Tibial nerve (tissue), 4 donors: ENCODE measurements around the gene SPATA24. TPM values are rescaled to one million over a fixed set of nuclear protein-coding genes. Genes with fewer than 3 reads are reported as not detected.

ENCODE experiments used
- DNase-seq, 2 donors: peaks; one replicate each; pipeline ENCODE4 v3.0.0-alpha.2; 2019; ENCODE audit warnings: low spot score in 2 of 2
- H3K27ac ChIP-seq, 4 donors: fragments of 200-600 bp; sonication (generic) in 3 of 4; one replicate each; pipeline ENCODE4 v1.5.1; 2017 to 2019; ENCODE audit warnings: mild to moderate bottlenecking in 1 of 4
- H3K27me3 ChIP-seq, 2 donors: fragments of 200-600 bp; sonication (generic) in 1 of 2; one replicate each; pipeline versions ENCODE4 v1.5.1 to v1.6.0; 2017 to 2019
- H3K36me3 ChIP-seq, 3 donors: fragments of 200-600 bp; sonication (generic); one replicate each; pipeline ENCODE4 v1.5.1; 2018 to 2019
- H3K4me1 ChIP-seq, 4 donors: fragments of 200-600 bp; sonication (generic) in 3 of 4; one replicate each; pipeline ENCODE4 v1.5.1; 2017 to 2019
- H3K4me3 ChIP-seq, 4 donors: fragments of 200-600 bp; sonication (generic) in 3 of 4; one replicate each; pipeline ENCODE4 v1.5.1; 2017 to 2019; ENCODE audit warnings: mild to moderate bottlenecking in 1 of 4, moderate library complexity in 1 of 4
- H3K9me3 ChIP-seq, 4 donors: fragments of 200-600 bp; sonication (generic) in 3 of 4; one replicate each; pipeline ENCODE4 v1.5.1; 2017 to 2019
- CTCF ChIP-seq, 5 experiments: fragments of 200-600 bp in 3 of 5; fragments of 450-650 bp in 2 of 5; sonication (generic) in 3 of 5; IDR thresholded peaks; one replicate each; pipeline ENCODE4 v1.5.1; 2016 to 2019; ENCODE audit warnings: antibody characterized with exemption in 5 of 5, mild to moderate bottlenecking in 3 of 5, moderate library complexity in 2 of 5
- EP300 ChIP-seq, 2 donors: sonication (generic); formaldehyde crosslinking; IDR thresholded peaks; one replicate each; pipeline ENCODE4 v1.6.1; 2017; ENCODE audit warnings: antibody characterized with exemption in 2 of 2, mild to moderate bottlenecking in 1 of 2
- POLR2A ChIP-seq, 2 donors: fragments of 450-650 bp; IDR thresholded peaks; one replicate each; pipeline ENCODE4 v1.6.1; 2017; ENCODE audit warnings: antibody characterized with exemption in 2 of 2, mild to moderate bottlenecking in 2 of 2, moderate library complexity in 2 of 2
- WGBS, 2 donors: methylation state at CpG; one replicate each; pipeline ENCODE4 v1.1.5; 2018; 5-methylcytosine and 5-hydroxymethylcytosine counted together
- total RNA-seq, 4 donors: library from RNA; depleted of rRNA; stranded (reverse); fragments of >200 nt; gene quantifications; one replicate each; pipeline ENCODE4 v1.1.0, GENCODE V29; 2016

SPATA24 gene
- total RNA-seq, 4 donors from 2014 or later = 1.9 to 7.2 TPM; not detected in 2

GRCh38 chr5:139368613-139369012 is 35.3 kb downstream of the SPATA24 start:
- Histone ChIP-seq H3K9me3 (no peaks in the 10 kb centered on the region), H3K4me3 (no peak overlapping the region), H3K27me3 (no peaks in the 10 kb centered on the region), H3K4me1 (peaks cover 0 to 9% (median 2%) of the 10 kb centered on the region in 4 donors), H3K36me3 (peaks cover 4 to 97% (median 8%) of the 10 kb centered on the region in 3 donors), H3K27ac (no peak overlapping the region)
- no peak for DNase-seq
- 53 to 61% methylated on average over 2 of the region's 2 CpGs for WGBS, 2 donors
- TF ChIP-seq CTCF (IDR thresholded peaks at IDR 0.05) (no peak), EP300 (IDR thresholded peaks at IDR 0.05) (no peak), POLR2A (IDR thresholded peaks at IDR 0.05) (no peak)

DNA sequence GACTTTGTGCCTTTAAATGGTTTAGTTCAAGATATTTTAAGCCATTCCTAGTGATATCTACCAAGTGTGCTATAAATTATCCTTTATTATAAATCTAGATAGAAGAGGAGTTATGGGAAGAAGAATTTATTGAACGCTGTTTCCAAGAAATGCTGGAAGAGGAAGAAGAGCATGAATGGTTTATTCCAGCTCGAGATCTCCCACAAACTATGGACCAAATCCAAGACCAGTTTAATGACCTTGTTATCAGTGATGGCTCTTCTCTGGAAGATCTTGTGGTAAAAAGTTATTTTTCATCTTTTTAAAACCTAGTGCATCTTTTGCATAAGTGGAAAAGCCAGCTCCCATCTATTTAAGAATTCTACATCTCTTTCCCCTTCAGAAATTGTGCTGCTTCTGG is 39.4 kb downstream of the SPATA24 start:
- H3K9me3 ChIP-seq = no peaks in the 10 kb centered on the region
- no peak overlapping the region for H3K27ac ChIP-seq
- no peak for DNase-seq
- peaks cover 0 to 71% (median 8%) of the 10 kb centered on the region in 3 donors for H3K36me3 ChIP-seq
- no peak overlapping the region for H3K4me3 ChIP-seq
- TF ChIP-seq EP300 (IDR thresholded peaks at IDR 0.05) (no peak), CTCF (IDR thresholded peaks at IDR 0.05) (no peak), POLR2A (IDR thresholded peaks at IDR 0.05) (no peak)
- no peaks in the 10 kb centered on the region for H3K27me3 ChIP-seq
- 71 to 78% methylated on average over 2 of the region's 2 CpGs for WGBS, 2 donors
- peaks cover 0 to 14% (median 0%) of the 10 kb centered on the region in 4 donors for H3K4me1 ChIP-seq

GRCh38 chr5:139363937-139364336 is 40.0 kb downstream of the SPATA24 start:
- 76 to 79% methylated on average over 2 of the region's 2 CpGs for WGBS, 2 donors
- Histone ChIP-seq H3K9me3 (no peaks in the 10 kb centered on the region), H3K36me3 (peaks cover 0 to 66% (median 8%) of the 10 kb centered on the region in 3 donors), H3K27me3 (no peaks in the 10 kb centered on the region), H3K4me3 (no peak overlapping the region), H3K4me1 (peaks cover 0 to 20% (median 0%) of the 10 kb centered on the region in 4 donors), H3K27ac (no peak overlapping the region)
- no peak for DNase-seq
- TF ChIP-seq EP300 (IDR thresholded peaks at IDR 0.05) (no peak), POLR2A (IDR thresholded peaks at IDR 0.05) (no peak), CTCF (IDR thresholded peaks at IDR 0.05) (no peak)

- peaks cover 0 to 37% (median 0%) of the 10 kb centered on the region in 4 donors for H3K4me1 ChIP-seq
Observed at GRCh38 chr5:139361835-139362429, 42.0 kb downstream of the SPATA24 start.

More at GRCh38 chr5:139361835-139362429, 42.0 kb downstream of the SPATA24 start:
- peaks cover 0 to 53% (median 8%) of the 10 kb centered on the region in 3 donors for H3K36me3 ChIP-seq
- H3K9me3 ChIP-seq = no peaks in the 10 kb centered on the region
- no peak for DNase-seq
- TF ChIP-seq CTCF (IDR thresholded peaks at IDR 0.05) = no peak
- no peak for TF ChIP-seq POLR2A (IDR thresholded peaks at IDR 0.05)
- TF ChIP-seq EP300 (IDR thresholded peaks at IDR 0.05) = no peak
- no peak overlapping the region for H3K4me3 ChIP-seq
- no peaks in the 10 kb centered on the region for H3K27me3 ChIP-seq
- WGBS, 2 donors = 80 to 84% methylated on average over 6 of the region's 6 CpGs
- no peak overlapping the region for H3K27ac ChIP-seq
